Hepatocyte (in vitro differentiated cells): ENCODE measurements around the gene SLC27A3. TPM values are rescaled to one million over a fixed set of nuclear protein-coding genes. Genes with fewer than 3 reads are reported as not detected.

ENCODE experiments used
- DNase-seq: peaks from one replicate; pipeline ENCODE4 v3.0.0-alpha.2; 2016; ENCODE audit warnings: low spot score
- H2AFZ ChIP-seq: fragments of 200-600 bp; sonication (generic); 2 replicates; pipeline ENCODE4 v1.6.0; 2016; ENCODE audit warnings: antibody characterized with exemption, mild to moderate bottlenecking
- H3K27ac ChIP-seq: fragments of 200-600 bp; sonication (generic); 2 replicates; pipeline ENCODE4 v1.5.1; 2016; ENCODE audit warnings: mild to moderate bottlenecking
- H3K27me3 ChIP-seq: fragments of 200-600 bp; sonication (generic); 2 replicates; pipeline ENCODE4 v1.6.1; 2016
- H3K36me3 ChIP-seq: fragments of 200-600 bp; sonication (generic); replicated peaks from 2 replicates; pipeline ENCODE4 v1.5.1; 2016; ENCODE audit warnings: low read depth; ENCODE audit not compliant: insufficient read depth
- H3K4me1 ChIP-seq: fragments of 200-600 bp; sonication (generic); 2 replicates; pipeline ENCODE4 v1.5.1; 2016; ENCODE audit warnings: mild to moderate bottlenecking, moderate library complexity; ENCODE audit not compliant: insufficient read depth
- H3K4me2 ChIP-seq: fragments of 200-600 bp; sonication (generic); 2 replicates; pipeline ENCODE4 v1.6.0; 2016
- H3K4me3 ChIP-seq: fragments of 200-600 bp; sonication (generic); 2 replicates; pipeline ENCODE4 v1.5.1; 2016; ENCODE audit warnings: mild to moderate bottlenecking
- H3K79me2 ChIP-seq: fragments of 200-600 bp; sonication (generic); 2 replicates; pipeline ENCODE4 v1.6.0; 2017; ENCODE audit warnings: mild to moderate bottlenecking
- H3K9me2 ChIP-seq: fragments of 200-600 bp; sonication (generic); replicated peaks from 2 replicates; pipeline ENCODE4 v1.6.0; 2017; ENCODE audit warnings: mild to moderate bottlenecking; ENCODE audit not compliant: insufficient read depth
- H3K9me3 ChIP-seq: fragments of 200-600 bp; sonication (generic); 2 replicates; pipeline ENCODE4 v1.5.1; 2016; ENCODE audit warnings: low read depth, mild to moderate bottlenecking
- H4K20me1 ChIP-seq: fragments of 200-600 bp; sonication (generic); 2 replicates; pipeline ENCODE4 v1.6.0; 2016; ENCODE audit warnings: mild to moderate bottlenecking; ENCODE audit not compliant: insufficient read depth, poor library complexity, severe bottlenecking
- CTCF ChIP-seq: fragments of 200-600 bp; sonication (generic); IDR thresholded peaks from 2 replicates; pipeline ENCODE4 v1.5.1; 2016; ENCODE audit warnings: antibody characterized with exemption, mild to moderate bottlenecking; ENCODE audit not compliant: poor library complexity
- EZH2 ChIP-seq: fragments of 200-600 bp; sonication (generic); IDR thresholded peaks from 2 replicates; pipeline ENCODE4 v1.6.1; 2016; ENCODE audit warnings: antibody characterized with exemption, mild to moderate bottlenecking, borderline replicate concordance
- EZH2phosphoT487 ChIP-seq: fragments of 200-600 bp; sonication (generic); IDR thresholded peaks from one replicate; pipeline ENCODE4 v1.6.1; 2018; ENCODE audit warnings: antibody characterized with exemption, mild to moderate bottlenecking, low read depth, moderate library complexity; ENCODE audit not compliant: unreplicated experiment, severe bottlenecking
- WGBS: methylation state at CpG from one replicate; pipeline ENCODE4 v1.1.6; 2016; ENCODE audit warnings: low lambda C conversion rate; ENCODE audit errors: missing lambda C conversion rate; 5-methylcytosine and 5-hydroxymethylcytosine counted together
- polyA plus RNA-seq: library from polyadenylated mRNA; unstranded; fragments of >200 nt; fragmentation: Nextera tagmentation; extraction: Ambion mirVana; gene quantifications from 2 replicates; pipeline ENCODE4 v1.2.1, GENCODE V29; 2016
- total RNA-seq: library from RNA; depleted of rRNA; stranded (reverse); fragments of >200 nt; gene quantifications from 2 replicates; pipeline ENCODE4 v1.2.3, GENCODE V29; 2014

SLC27A3 gene
- total and polyA plus RNA-seq, 2 experiments from 2014 or later, result 21.5 to 37.2 TPM

GRCh38 chr1:153746174-153746573 is 29.0 kb upstream of the SLC27A3 start:
- Histone ChIP-seq H3K9me3 (no peaks in the 10 kb centered on the region), H3K27ac (no peak overlapping the region), H4K20me1 (no peaks in the 10 kb centered on the region), H2AFZ (no peak overlapping the region), H3K4me2 (no peak overlapping the region), H3K79me2 (peaks cover 12% of the 10 kb centered on the region), H3K4me3 (no peak overlapping the region), H3K9me2 (no peaks in the 10 kb centered on the region), H3K4me1 (peaks cover 33% of the 10 kb centered on the region), H3K27me3 (no peaks in the 10 kb centered on the region), H3K36me3 (no peaks in the 10 kb centered on the region)
- 96% methylated on average over 13 of the region's 13 CpGs for WGBS
- TF ChIP-seq EZH2, result no peak
- no peak for TF ChIP-seq CTCF
- no peak for TF ChIP-seq EZH2phosphoT487
- no peak for DNase-seq

- no peak overlapping the region for H2AFZ ChIP-seq
- 92% methylated on average over 2 of the region's 2 CpGs for WGBS
These were observed 26.3 kb upstream of the SLC27A3 start for GRCh38 chr1:153748903-153749302.

GRCh38 chr1:153749408-153750005 is 25.7 kb upstream of the SLC27A3 start:
- H4K20me1 ChIP-seq, result no peaks in the 10 kb centered on the region
- no peaks in the 10 kb centered on the region for H3K9me3 ChIP-seq
- no peaks in the 10 kb centered on the region for H3K36me3 ChIP-seq
- no peak overlapping the region for H3K4me2 ChIP-seq
- peak overlapping the region; percentile 69 for H3K27ac ChIP-seq
- H2AFZ ChIP-seq, result no peak overlapping the region
- H3K79me2 ChIP-seq, result no peaks in the 10 kb centered on the region
- peaks cover 13% of the 10 kb centered on the region for H3K4me1 ChIP-seq
- 49% methylated on average over 6 of the region's 6 CpGs for WGBS
- no peaks in the 10 kb centered on the region for H3K9me2 ChIP-seq
- no peak overlapping the region for H3K4me3 ChIP-seq
- no peaks in the 10 kb centered on the region for H3K27me3 ChIP-seq
- peak; percentile 91 for DNase-seq
- TF ChIP-seq CTCF, result peak; percentile 93
- no peak for TF ChIP-seq EZH2phosphoT487

More at GRCh38 chr1:153748903-153749302, 26.3 kb upstream of the SLC27A3 start:
- no peak overlapping the region for H3K27ac ChIP-seq
- TF ChIP-seq CTCF, result no peak
- TF ChIP-seq EZH2phosphoT487, result no peak
- no peak for TF ChIP-seq EZH2
- no peak overlapping the region for H3K4me2 ChIP-seq
- no peaks in the 10 kb centered on the region for H3K36me3 ChIP-seq
- no peak for DNase-seq
- no peaks in the 10 kb centered on the region for H3K9me2 ChIP-seq
- H3K79me2 ChIP-seq, result peaks cover 6% of the 10 kb centered on the region
- no peak overlapping the region for H3K4me3 ChIP-seq
- no peaks in the 10 kb centered on the region for H3K9me3 ChIP-seq
- H3K27me3 ChIP-seq, result no peaks in the 10 kb centered on the region
- H3K4me1 ChIP-seq, result peaks cover 13% of the 10 kb centered on the region
- no peaks in the 10 kb centered on the region for H4K20me1 ChIP-seq
